ENCODE measurements around the gene FGD3. TPM values are rescaled to one million over a fixed set of nuclear protein-coding genes. Genes with fewer than 3 reads are reported as not detected.

FGD3 gene
- polyA plus RNA-seq, 3 donors from 2014 or later = 46.9 to 137 (median 57.0) TPM

- H3K27ac Mint-ChIP-seq = no peak overlapping the region
- peaks cover 14 to 20% (median 18%) of the 10 kb centered on the region in 3 donors for H3K27me3 Mint-ChIP-seq (ENCODE audit: low read depth in 3 of 3)
- DNase-seq = no peak
- peaks cover 0 to 13% (median 7%) of the 10 kb centered on the region in 3 donors for H3K36me3 Mint-ChIP-seq
- peaks cover 12 to 21% of the 10 kb centered on the region in 2 donors for H3K4me1 Mint-ChIP-seq
- no peaks in the 10 kb centered on the region for H3K9me3 Mint-ChIP-seq
- H3K4me3 Mint-ChIP-seq = no peak overlapping the region
These were observed 134.6 kb downstream of the FGD3 start for GRCh38 chr9:93081931-93082330.

GRCh38 chr9:93082841-93083411 lies 135.6 kb downstream of the FGD3 start:
- peaks cover 14 to 21% (median 20%) of the 10 kb centered on the region in 3 donors for H3K27me3 Mint-ChIP-seq (ENCODE audit: low read depth in 3 of 3)
- H3K36me3 Mint-ChIP-seq = peaks cover 0 to 13% (median 7%) of the 10 kb centered on the region in 3 donors
- H3K27ac Mint-ChIP-seq = no peak overlapping the region
- H3K4me1 Mint-ChIP-seq = peaks cover 12 to 17% of the 10 kb centered on the region in 2 donors
- no peak for DNase-seq
- no peaks in the 10 kb centered on the region for H3K9me3 Mint-ChIP-seq
- H3K4me3 Mint-ChIP-seq = no peak overlapping the region

- peak overlapping the region in 2 of 5 donors; percentile 5 to 54 for H3K4me3 Mint-ChIP-seq
- no peak overlapping the region for H3K27ac Mint-ChIP-seq
- no peak for DNase-seq
- H3K9me3 Mint-ChIP-seq = no peaks in the 10 kb centered on the region
- H3K4me1 Mint-ChIP-seq = peaks cover 12 to 14% of the 10 kb centered on the region in 2 donors
- H3K27me3 Mint-ChIP-seq (ENCODE audit: low read depth in 3 of 3) = peaks cover 11 to 20% (median 20%) of the 10 kb centered on the region in 3 donors
- peaks cover 0 to 13% (median 7%) of the 10 kb centered on the region in 3 donors for H3K36me3 Mint-ChIP-seq
These were observed 136.5 kb downstream of the FGD3 start for GRCh38 chr9:93083592-93084470.

GRCh38 chr9:93084471-93084881 lies 137.2 kb downstream of the FGD3 start:
- DNase-seq = no peak
- Mint-ChIP-seq H3K27me3 (ENCODE audit: low read depth in 3 of 3) (peaks cover 11 to 19% (median 18%) of the 10 kb centered on the region in 3 donors), H3K27ac (no peak overlapping the region), H3K4me3 (no peak overlapping the region), H3K36me3 (peaks cover 0 to 13% (median 7%) of the 10 kb centered on the region in 3 donors), H3K4me1 (peaks cover 12% of the 10 kb centered on the region in 2 donors), H3K9me3 (no peaks in the 10 kb centered on the region)

- H3K36me3 Mint-ChIP-seq = peaks cover 0 to 13% (median 5%) of the 10 kb centered on the region in 3 donors
- H3K4me3 Mint-ChIP-seq = no peak overlapping the region
- H3K27me3 Mint-ChIP-seq (ENCODE audit: low read depth in 3 of 3) = peaks cover 5 to 14% (median 12%) of the 10 kb centered on the region in 3 donors
- H3K27ac Mint-ChIP-seq = no peak overlapping the region
- peaks cover 12% of the 10 kb centered on the region in 2 donors for H3K4me1 Mint-ChIP-seq
- DNase-seq = no peak
- H3K9me3 Mint-ChIP-seq = no peaks in the 10 kb centered on the region
These were observed 138.4 kb downstream of the FGD3 start for GRCh38 chr9:93085676-93086075.

Other genes with a start within 250 kb of the FGD3 start
- 10 to 100 TPM in 1 of 3 donors, 1 to 10 TPM in 2; 5.8 to 26.8 (median 8.0) TPM for gene BICD2, start 182.7 kb upstream of the FGD3 start, polyA plus RNA-seq
- gene ZNF484, start 69.5 kb upstream of the FGD3 start, polyA plus RNA-seq = 1 to 10 TPM; 1.8 to 6.0 (median 5.4) TPM
- 1 to 10 TPM in 2 of 3 donors, not detected in 1; 3.5 to 5.2 TPM for gene SUSD3, start 111.2 kb downstream of the FGD3 start, polyA plus RNA-seq
- 100 to 1,000 TPM in 1 of 3 donors, 10 to 100 TPM in 2; 55.1 to 105 (median 78.8) TPM for gene CARD19, start 148.7 kb downstream of the FGD3 start, polyA plus RNA-seq
- gene NINJ1, start 186.7 kb downstream of the FGD3 start, polyA plus RNA-seq = 10 to 100 TPM; 51.3 to 91.0 (median 54.0) TPM
- not detected for gene WNK2, start 236.6 kb downstream of the FGD3 start, polyA plus RNA-seq

Measured in immature natural killer cell (primary cell).